Measurements from ENCODE around the gene BAIAP3.
"Not testable (repeated sequence)": the region's sequence is repeated elsewhere in the genome, so short reads cannot be mapped to it uniquely, and the experiment has no call there.

The BAIAP3 gene, protein sequence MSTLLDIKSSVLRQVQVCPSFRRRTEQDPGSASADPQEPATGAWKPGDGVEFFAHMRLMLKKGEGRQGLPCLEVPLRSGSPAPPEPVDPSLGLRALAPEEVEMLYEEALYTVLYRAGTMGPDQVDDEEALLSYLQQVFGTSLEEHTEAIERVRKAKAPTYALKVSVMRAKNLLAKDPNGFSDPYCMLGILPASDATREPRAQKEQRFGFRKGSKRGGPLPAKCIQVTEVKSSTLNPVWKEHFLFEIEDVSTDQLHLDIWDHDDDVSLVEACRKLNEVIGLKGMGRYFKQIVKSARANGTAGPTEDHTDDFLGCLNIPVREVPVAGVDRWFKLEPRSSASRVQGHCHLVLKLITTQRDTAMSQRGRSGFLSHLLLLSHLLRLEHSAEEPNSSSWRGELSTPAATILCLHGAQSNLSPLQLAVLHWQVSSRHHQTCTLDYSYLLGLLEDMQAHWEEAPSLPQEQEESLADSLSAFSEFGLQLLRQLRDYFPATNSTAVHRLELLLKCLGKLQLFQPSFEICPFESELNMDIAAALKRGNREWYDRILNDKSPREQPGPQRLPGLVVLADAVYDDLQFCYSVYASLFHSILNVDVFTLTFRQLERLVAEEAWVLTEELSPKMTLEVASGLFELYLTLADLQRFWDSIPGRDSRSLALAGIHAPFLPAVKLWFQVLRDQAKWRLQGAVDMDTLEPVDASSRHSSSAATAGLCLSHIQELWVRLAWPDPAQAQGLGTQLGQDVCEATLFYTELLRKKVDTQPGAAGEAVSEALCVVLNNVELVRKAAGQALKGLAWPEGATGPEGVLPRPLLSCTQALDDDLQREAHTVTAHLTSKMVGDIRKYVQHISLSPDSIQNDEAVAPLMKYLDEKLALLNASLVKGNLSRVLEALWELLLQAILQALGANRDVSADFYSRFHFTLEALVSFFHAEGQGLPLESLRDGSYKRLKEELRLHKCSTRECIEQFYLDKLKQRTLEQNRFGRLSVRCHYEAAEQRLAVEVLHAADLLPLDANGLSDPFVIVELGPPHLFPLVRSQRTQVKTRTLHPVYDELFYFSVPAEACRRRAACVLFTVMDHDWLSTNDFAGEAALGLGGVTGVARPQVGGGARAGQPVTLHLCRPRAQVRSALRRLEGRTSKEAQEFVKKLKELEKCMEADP

DNA sequence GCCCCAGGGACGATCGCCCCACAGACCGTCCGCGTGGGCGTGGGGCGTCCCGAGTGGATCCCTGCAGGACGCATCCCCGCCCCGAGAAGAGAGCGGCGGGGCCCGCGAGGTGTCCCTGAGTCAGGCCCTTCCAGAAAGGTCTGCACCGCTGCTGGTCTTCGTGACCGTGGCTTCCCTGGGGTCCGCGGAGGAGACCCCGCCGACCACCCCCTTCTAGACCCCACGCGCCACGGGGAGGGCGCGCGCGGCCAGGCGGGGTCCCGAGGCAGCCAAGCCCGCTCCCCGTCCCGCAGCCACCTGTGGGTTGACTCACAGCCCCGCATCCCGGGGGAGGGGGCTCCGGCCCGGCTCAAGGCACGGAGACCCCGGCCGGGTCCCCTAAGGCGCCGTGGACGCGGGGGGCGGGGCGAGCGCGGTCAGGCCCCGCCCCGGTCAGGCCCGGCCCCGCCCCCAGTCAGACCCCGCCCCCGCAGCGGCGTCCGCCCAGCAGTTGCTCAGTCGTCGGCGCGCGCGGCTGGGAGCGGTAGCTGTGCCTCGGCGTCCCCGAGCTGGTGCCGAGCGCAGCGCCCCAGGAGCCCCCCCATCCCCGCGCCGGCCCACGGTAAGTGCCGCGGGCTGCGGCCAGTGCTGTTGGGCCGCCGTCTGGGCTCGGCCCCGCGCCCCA lies at the start of gene BAIAP3:
TSS of gene BAIAP3 (plus strand) at position 497 of the 664 bp plus-strand sequence. CDS start 4,905 bp downstream, outside the sequence.
- peak; percentile 59 for DNase-seq (ENCODE audit: low spot score)

DNA sequence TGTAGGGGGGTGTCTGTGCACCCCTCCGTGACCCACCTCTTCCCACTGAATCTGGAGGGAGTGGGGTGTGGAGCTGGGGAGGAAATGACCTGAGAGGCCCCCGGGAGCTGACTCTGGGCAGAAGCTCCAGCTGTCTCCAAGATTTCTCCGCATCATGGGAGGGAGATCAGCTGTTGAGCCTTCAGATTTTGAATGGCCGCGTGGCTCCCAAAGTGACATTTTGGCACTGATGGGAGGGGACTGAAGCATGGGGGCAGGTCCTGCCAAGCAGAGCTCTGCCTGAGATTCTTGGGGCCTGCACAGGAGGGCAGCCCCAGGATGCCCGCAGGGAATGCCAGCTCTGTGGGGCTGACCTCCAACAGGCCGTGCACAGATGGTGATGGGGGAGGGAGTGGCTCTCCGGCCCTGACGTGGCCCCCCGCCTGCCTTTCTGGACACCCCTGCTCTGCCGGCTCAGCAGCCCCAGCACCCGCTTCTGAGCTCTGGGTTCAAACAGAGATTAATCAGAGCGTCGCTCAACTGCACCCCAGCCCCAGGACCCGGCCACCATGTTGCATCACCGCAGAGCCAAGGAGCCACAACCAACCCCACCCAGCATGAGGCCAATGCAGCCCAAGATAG lies 49.3 kb upstream of the BAIAP3 start:
- DNase-seq (ENCODE audit: low spot score) = no peak

DNA sequence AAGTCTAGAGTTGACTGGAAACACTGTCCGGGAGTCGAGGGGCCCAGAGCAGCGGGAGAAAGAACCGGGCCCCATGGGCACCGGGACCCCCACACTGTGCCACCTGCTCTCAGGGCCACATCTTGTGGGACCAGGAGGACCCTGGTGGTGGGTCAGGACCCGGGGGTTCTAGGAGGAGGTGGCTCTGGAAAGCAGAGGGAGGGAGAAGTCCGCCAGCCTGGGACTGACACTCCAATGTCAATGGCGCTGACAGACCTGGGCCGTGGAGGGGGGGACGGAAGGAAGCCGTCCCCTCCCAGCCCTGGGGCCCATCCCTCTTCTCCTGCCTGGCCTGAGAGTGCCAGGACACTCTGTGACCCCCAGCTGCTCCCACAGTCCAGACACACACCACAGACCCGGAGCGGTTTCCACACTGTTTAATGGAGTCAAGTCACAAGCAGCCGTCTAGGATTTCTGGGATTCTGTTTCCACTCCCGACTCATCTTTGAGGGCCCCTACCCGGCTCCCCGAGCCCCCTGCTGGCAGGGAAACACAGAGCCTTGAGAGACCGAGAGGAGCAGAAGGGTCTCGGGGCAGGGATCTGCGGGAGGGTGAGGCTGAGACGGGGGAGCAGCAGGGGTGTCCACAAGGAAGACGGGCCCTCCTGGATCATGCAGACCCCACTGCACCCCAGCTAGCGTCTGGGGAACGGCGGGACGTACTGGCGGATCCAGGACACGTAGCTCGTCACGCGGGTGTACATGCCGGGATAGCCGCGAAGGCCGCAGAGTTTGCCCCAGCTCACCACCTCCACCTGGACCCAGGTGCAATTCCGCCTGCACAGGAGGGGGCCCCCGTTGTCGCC lies 47.6 kb upstream of the BAIAP3 start:
- no peak for DNase-seq (ENCODE audit: low spot score)

DNA sequence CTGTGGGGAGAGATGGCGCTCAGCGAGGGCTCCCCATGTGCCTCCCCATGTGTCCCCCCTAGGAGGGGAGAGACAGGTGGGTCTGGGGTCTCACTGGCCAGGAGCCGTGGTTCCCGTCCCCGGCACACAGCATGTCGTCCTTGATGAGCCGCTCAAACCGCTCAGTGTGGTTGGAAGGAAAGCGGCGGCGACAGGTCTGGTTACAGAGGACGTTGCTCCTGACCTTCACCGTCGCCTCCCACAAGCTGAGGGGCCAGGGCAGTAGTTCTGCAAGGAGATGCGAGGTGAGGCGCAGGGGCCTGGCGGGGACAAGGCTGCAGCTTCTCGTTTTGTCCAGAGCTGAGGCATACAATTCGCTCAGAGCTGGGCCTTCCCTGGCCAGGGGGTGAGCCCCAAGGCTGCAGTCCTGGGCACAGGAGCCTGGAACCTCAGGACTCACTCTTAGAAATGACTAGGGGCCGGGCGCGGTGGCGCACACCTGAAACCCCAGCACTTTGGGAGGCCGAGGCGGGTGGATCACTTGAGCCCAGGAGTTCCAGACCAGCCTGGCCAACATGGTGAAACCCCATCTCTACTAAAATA lies 46.8 kb upstream of the BAIAP3 start:
- no peak for DNase-seq (ENCODE audit: low spot score)

DNA sequence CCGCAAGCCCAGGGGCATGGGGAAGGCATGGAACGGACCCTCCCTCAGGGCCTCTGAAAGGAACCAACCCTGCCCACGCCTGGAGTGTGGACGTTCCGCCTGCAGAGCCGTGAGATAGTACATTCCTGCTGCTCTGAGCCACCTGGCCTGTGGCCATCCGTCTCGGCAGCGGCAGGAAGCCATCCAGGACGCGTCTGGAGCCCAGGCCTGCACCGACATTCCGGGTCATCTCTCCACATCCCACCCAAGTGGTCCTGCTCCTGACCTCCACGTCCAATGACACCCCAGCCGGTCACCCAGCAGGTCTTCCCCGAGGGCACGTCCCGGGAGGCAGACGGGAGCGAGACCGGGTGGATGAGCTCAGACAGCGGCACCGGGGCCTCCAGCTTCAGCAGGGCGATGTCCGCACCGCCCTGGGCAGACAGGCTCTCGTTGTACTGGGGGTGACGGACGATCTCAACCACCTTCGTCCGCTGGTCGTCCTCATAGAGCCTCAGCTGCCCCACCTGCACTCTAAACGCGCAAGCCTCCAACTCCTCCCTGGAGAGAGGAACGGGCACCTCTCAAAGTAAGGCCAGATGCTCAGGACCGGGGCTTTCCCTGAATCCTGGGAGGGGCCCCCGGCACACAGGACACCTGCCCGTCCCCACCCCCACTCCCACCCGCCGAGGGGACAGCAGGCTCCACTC lies 45.3 kb upstream of the BAIAP3 start:
- DNase-seq (ENCODE audit: low spot score) = no peak

DNA sequence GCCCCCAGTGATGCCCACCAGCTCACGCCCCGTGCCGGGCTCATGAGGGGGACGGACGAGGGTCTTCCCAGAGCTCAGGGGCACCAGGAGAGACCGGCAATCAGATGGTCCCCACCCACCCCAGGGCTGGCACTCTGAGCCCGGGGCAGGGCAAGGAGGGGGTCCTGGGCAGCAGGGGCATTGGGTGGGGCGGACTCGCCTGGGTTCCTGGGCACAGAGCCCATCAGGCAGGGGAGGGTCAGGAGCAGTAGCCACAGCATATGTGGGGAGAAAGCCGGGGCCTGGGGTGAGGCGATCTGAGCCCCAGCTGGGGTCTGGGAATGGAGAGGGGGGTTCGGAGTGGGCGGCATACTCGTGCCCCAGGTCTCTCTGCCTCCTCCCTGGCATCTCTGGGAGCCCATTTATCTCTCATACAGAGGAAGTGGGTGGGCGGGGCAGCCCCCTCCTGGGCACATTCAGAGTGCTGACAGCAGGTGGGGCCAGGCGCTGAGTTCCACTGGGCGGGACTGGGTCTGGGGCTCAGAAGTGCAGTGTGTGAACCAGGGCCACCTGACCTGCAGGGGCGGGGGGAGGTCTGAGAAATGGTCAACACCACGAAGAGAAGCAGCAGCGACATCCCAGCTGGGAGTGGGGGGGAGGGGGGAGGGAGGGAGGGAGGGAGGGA lies 44.5 kb upstream of the BAIAP3 start:
- DNase-seq (ENCODE audit: low spot score) = no peak

DNA sequence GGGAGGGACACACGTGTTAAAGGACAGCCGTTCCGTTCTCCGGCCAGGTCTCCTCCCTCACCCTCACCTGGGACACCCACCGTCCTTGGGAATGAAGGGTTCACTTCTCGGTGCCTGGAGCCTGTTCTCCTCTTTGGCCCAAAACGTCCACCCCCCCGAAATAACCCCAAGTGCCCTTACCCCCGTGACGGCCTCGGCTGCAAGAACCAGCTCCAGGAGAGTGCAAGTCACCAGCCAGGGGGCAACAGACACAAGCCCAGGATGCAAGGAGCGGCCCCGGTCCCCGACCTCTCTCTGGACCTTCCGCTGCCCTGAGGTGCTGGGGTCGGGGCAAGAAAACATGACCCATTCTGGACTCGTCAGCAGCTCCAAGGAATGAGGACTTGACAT lies 44.0 kb upstream of the BAIAP3 start:
- no peak for DNase-seq (ENCODE audit: low spot score)

DNA sequence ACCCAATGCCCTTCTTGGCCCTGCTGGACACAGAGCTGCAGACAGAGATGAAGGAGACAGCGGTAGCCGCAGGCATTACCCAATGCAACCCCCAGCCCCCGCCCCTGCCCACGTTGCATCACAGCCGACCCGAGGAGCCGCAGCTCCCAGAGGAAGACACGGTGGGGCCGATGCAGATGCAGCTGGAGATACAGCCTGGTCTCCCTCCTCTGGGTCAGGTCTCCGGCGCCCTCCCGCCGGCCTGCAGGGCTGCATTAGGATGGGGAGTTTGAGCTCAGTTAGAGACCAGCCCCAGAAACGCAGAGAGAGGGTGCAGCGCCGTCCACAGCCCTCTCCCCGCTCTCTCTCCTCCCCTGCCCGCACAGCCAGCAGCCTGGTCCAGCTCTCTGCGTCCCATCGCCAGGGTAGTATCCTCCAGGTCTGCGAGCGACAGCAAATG lies 43.4 kb upstream of the BAIAP3 start:
- DNase-seq (ENCODE audit: low spot score) = no peak

DNA sequence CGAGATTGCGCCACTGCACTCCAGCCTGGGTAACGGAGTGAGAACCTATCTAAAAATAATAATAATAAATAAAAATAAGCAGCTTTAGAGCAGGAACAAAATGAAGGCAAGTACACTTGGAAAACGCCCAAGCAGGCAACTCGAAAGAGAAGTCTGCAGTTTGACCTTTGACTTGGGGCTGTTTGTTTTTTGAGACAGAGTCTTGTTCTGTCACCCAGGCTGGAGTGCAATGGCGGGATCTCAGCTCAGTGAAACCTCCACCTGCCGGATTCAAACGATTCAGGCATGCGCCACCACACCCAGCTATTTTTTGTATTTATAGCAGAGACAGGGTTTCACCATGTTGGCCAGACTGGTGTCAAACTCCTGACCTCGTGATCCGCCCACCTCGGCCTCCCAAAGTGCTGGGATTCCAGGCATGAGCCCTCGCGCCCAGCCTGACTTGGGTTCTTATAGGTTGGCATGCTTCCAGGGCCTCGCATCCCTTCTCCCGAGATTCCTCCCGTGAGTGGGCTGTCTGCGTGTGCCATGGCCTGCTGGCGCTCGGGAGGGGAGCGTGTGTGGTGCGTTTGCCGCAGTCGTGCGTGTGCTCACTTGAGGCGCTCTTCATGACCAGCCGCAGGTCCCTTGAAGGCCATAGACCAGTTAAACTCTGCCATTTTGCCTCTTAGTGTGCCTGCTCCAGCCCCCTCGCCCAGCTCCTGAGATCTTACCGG lies 42.4 kb upstream of the BAIAP3 start:
- DNase-seq (ENCODE audit: low spot score) = peak; percentile 12

DNA sequence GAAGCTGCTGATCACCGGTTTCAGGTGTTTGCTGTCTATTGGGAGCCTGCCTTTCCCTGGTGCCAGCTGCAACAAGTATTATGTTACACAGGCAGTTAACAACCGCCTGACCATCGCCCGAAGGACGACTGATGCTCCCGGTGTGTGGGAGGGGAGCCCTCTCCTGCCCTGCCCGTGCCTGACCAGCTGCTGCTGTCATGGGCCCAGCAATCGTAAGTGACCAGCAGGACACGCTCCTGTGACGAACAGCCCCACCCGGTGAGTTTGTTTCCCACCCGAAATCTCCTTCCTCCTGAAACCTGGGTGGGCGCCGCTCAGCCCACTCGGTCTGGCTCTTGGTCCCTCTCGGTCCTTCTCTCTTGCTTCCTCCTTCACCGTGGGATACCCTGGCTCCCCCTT lies 41.9 kb upstream of the BAIAP3 start:
- DNase-seq (ENCODE audit: low spot score) = no peak

DNA sequence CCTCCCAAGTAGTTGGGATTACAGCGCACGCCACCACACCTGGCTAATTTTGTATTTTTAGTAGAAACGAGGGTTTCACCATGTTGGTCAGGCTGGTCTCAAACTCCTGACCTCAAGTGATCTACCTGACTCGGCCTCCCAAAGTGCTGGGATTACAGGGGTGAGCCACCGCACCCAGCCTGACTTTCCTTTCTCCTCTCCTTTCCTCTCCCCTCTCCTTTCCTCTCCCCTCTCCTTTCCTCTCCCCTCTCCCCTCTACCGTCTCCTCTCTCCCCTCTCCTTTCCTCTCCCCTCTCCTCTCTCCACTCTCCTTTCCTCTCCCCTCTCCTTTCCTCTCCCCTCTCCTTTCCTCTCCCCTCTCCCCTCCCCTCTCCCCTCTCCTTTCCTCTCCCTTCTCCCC lies 41.2 kb upstream of the BAIAP3 start:
- not testable (repeated sequence) for DNase-seq (ENCODE audit: low spot score)

DNA sequence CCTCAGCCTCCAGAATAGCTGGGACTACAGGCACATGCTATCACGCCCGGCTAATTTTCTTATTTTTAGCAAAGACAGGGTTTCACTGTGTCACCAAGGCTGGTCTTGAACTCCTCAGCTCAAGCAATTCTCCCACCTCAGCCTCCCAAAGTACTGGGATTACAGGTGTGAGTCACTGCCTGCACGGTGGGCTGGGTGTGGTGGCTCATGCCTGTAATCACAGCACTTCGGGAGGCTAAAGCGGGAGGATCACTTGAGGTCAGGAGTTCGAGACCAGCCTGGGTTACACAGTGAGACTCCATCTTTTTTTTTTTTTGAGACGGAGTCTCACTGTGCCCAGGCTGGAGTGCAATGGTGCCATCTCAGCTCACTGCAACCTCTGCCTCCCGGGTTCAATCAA lies 40.6 kb upstream of the BAIAP3 start:
- not testable (repeated sequence) for DNase-seq (ENCODE audit: low spot score)

DNA sequence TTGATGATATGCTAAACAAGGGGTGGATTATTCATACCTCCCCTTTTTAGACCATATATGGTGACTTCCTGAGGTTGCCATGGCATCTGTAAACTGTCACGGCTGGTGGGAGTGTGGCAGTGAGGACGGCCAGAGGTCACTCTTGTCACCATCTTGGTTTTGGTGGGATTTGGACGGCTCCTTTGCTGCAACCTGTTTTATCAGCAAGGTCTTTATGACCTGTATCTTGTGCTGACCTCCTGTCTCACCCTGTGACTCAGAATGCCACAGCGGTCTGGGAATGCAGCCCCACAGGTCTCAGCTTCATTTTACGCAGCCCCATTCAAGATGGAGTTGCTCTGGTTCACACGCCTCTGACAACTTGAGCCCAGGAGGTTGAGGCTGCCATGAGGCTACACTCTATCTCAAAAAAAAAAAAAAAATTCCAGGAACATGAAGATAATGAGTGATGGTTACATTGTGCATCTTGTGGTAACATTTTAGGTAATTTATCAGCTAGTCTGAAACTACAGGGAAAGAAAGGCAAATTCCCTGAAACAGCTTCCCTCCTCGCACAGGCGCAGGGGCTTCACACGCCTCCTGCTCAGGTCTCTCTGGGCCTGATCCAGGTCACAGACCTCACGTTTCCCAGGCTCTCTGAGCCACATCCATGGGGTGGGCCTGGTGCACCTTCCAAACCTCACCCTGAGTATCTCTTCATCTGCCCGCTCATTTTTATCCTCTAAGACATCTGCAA lies 39.4 kb upstream of the BAIAP3 start:
- no peak for DNase-seq (ENCODE audit: low spot score)

DNA sequence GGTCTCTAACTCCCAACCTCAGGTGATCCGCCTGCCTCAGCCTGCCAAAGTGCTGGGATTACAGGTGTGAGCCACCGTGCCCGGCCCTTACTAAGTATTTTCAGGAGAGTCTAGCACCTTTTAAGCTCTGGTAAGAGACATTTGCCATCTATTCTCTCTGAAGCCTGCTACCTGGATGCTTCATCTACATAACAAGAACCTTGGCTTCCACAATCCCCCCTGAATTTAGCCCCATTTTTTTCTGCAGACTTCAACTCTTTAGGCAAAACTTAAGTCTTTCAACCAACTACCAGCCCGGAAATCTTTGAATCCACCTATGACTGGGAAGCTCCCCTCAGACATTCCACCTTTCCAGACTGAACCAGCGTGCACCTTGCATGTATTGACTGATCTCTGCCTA lies 38.0 kb upstream of the BAIAP3 start:
- no peak for DNase-seq (ENCODE audit: low spot score)

DNA sequence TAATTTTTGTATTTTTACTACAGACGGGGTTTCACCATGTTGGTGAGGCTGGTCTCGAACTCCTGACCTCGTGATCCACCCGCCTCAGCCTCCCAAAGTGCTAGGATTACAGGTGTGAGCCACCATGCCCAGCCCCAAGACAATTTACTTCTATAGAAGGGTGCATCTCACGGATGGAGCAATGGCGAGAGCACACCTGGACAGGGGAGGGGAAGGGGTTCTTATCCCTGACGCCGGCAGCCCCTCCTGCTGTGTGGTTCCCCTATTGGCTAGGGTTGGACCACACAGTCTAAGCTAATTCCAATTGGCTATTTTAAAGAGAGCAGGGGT lies 36.8 kb upstream of the BAIAP3 start:
- not testable (repeated sequence) for DNase-seq (ENCODE audit: low spot score)

DNA sequence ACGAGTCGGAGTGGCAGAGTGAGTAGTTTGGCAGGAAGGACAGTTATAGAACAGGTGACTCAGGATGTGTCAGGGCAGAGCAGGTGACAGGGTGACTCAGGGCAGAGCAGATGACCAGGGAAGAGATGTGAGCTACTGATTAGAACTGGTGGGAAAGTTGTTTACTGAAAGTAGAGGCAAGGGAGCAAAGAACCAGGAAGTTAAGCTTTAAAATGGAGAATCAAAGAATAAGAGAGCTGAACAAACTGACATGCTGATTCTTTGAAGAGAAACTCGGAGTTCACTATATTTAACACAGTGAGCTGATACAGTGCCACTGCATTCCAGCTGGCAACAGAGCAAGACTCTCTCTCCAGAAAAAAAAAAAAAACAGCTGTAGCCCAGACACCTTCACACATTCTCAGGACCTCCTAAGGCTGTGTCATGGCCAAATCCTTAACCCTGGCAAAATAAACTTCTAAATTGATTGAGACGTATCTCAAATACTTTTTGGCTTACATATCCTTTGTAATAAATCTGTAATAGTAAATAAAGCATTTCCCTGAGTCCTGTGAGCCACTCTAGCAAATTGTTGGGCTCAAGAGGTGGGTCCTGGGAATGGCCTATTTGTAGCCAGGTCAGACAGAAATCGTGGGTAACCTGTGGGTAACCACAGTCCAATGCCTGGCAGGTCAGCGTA lies 36.3 kb upstream of the BAIAP3 start:
- peak; percentile 94 for DNase-seq (ENCODE audit: low spot score)

DNA sequence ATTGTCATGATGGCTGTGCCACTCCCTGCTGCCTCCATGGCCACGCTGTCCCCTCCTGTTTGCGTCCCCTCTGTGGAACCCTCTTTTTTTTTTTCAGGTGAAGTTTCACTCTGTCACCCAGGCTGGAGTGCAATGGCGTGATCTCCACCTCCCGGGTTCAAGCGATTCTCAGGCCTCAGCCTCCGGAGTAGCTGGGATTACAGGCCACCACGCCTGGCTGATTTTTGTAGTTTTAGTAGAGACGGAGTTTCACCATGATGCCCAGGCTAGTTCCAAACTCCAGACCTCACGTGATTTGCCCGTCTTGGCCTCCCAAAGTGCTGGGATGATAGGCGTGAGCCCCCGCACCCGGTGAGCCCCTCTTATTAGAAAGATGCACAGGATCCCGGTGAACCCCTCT lies 35.0 kb upstream of the BAIAP3 start:
- no peak for DNase-seq (ENCODE audit: low spot score)
